ENCODE results near the gene TRPM3. TPM values are rescaled to one million over a fixed set of nuclear protein-coding genes. Genes with fewer than 3 reads are reported as not detected.
"Not testable (repeated sequence)": the region's sequence is repeated elsewhere in the genome, so short reads cannot be mapped to it uniquely, and the experiment has no call there.

TRPM3 gene
- total RNA-seq, 6 donors from 2014 or later = 0.10 to 1.0 (median 0.17) TPM; not detected in 1

DNA sequence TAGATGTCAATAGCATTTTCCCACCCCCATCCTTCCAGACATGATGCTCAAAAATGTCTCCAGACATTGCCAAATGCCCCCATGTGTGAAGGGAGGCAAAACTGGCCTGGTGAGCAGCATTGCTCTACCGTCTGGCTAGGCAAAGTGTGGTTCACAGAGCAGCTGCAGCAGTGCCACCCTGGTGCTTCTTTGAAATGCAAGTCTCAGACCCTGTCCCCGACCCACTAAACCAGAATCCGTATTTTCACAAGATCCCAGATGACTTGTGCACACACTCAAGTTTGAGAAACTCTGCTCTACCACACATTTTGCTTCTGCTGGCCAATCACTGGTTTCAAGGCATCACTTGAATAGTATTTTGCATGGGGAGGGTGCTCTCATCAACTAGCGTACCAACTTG lies 480.4 kb downstream of the TRPM3 start:
- Histone ChIP-seq H3K27me3 (no peaks in the 10 kb centered on the region), H3K36me3 (no peaks in the 10 kb centered on the region), H3K4me3 (no peak overlapping the region), H3K27ac (no peak overlapping the region), H3K4me1 (no peaks in the 10 kb centered on the region), H3K9me3 (no peaks in the 10 kb centered on the region)
- ATAC-seq (ENCODE audit: low FRiP score in 2 of 2) (no peak), DNase-seq (no peak)
- TF ChIP-seq POLR2AphosphoS5 (IDR thresholded peaks at IDR 0.05) (no peak), POLR2A (IDR thresholded peaks at IDR 0.05) (no peak), EP300 (IDR thresholded peaks at IDR 0.05) (no peak)
- TF ChIP-seq, protein P1, sequence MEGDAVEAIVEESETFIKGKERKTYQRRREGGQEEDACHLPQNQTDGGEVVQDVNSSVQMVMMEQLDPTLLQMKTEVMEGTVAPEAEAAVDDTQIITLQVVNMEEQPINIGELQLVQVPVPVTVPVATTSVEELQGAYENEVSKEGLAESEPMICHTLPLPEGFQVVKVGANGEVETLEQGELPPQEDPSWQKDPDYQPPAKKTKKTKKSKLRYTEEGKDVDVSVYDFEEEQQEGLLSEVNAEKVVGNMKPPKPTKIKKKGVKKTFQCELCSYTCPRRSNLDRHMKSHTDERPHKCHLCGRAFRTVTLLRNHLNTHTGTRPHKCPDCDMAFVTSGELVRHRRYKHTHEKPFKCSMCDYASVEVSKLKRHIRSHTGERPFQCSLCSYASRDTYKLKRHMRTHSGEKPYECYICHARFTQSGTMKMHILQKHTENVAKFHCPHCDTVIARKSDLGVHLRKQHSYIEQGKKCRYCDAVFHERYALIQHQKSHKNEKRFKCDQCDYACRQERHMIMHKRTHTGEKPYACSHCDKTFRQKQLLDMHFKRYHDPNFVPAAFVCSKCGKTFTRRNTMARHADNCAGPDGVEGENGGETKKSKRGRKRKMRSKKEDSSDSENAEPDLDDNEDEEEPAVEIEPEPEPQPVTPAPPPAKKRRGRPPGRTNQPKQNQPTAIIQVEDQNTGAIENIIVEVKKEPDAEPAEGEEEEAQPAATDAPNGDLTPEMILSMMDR (IDR thresholded peaks at IDR 0.05) = no peak
- 78 to 81% methylated on average over 4 of the region's 4 CpGs for WGBS, 2 donors

DNA sequence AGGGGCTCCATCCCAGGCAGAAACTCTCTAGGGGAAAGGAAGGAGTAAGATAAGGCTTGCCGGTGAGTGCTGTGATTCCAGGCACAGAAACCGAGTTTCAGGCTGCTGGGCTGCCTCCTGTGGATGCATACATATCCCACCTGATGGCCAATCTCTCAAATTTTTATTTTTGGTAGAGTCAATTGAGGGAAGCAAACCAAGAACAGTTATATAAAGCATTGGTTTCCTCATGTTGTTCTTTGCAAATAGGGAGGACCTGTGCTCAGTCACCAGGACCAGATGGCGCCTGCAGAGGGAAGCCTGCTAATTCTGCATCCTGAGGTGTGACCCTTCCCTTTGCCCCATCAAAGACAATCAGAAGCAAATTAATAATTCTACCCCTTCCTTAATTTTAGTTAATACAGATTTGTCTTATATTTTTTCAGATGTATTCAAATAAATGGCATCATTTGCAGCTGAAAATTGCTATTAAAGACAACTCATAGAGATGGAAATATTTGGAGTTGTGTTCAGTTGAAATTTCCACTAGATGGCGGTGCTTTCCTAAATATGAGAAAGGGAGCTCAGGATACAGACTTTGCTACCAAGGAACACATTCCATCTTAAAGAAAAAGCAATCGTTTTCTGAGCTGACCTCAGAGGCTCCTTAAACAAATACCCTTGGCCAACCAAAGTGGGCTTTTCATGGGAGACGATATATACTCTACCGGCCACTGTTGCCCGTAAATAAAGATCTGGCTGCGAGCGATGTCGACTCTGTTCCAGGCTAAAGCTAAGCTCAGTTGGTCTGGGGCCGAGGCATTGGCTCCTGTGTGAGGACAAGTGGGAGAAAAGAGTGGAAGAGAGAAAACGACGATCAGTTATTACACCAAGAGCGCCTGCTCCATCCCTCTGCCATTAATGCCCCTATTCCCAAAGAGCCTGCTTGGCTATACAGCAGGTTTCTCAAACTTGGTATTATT lies 481.3 kb downstream of the TRPM3 start:
- no peak for TF ChIP-seq EP300 (IDR thresholded peaks at IDR 0.05)
- TF ChIP-seq, protein P1 (IDR thresholded peaks at IDR 0.05) = peak; percentile 11 to 67 (median 54)

DNA sequence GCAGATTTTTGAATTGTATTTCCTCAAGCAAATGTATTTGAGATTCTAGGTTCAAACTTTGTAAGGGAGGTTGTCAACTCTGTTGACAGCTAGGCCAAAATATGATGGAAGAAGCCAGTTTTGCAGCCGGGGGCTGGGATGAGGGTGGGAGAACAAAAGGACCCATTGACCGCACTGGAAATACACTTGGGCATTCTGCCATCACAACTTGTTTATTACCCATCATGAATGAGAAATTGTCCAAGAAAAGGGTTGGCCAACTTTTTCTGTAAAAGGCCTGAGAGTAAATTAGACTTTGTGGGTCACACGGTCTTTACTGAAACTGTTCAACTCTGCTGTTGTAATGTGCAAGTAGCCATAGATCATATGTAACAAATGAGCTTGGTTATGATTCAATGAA lies 485.6 kb downstream of the TRPM3 start:
- Histone ChIP-seq H3K4me3 (no peak overlapping the region), H3K27ac (no peak overlapping the region), H3K9me3 (no peaks in the 10 kb centered on the region), H3K27me3 (no peaks in the 10 kb centered on the region), H3K4me1 (no peaks in the 10 kb centered on the region), H3K36me3 (no peaks in the 10 kb centered on the region)
- TF ChIP-seq EP300 (IDR thresholded peaks at IDR 0.05) = no peak
- no peak for ATAC-seq (ENCODE audit: low FRiP score in 2 of 2)
- no peak for DNase-seq
- WGBS, 2 donors = 72 to 90% methylated on average over 3 of the region's 3 CpGs

More for the DNA sequence above, 481.3 kb downstream of the TRPM3 start:
- Histone ChIP-seq H3K4me1 (no peaks in the 10 kb centered on the region), H3K9me3 (no peaks in the 10 kb centered on the region), H3K36me3 (no peaks in the 10 kb centered on the region), H3K27ac (no peak overlapping the region), H3K4me3 (no peak overlapping the region), H3K27me3 (no peaks in the 10 kb centered on the region)
- WGBS, 2 donors = 51 to 54% methylated on average over 15 of the region's 15 CpGs
- ATAC-seq (ENCODE audit: low FRiP score in 2 of 2) (peak in 1 of 2 donors; percentile 81), DNase-seq (no peak)

DNA sequence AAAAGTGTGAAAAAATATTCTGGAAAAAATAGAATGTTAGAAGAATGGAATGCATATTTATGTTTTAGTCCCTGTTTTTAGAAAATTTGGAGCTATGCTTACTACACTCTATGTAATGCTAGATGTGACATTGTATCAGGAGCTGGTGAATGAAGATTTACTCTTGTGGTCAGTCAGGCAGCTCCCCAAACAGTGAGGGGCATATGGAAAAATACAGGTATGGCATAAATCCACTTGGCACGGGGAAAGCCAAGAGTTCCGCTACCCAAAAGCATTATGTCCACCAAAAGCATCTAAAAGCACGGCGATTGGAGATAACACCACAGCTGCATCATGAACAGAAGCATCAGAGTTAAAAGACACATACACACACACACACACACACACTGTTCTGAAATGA lies 486.7 kb downstream of the TRPM3 start:
- Histone ChIP-seq H3K4me1 (no peaks in the 10 kb centered on the region), H3K27me3 (no peaks in the 10 kb centered on the region), H3K4me3 (no peak overlapping the region), H3K9me3 (no peaks in the 10 kb centered on the region), H3K36me3 (no peaks in the 10 kb centered on the region), H3K27ac (no peak overlapping the region)
- DNase-seq (no peak), ATAC-seq (ENCODE audit: low FRiP score in 2 of 2) (no peak)
- 91 to 96% methylated on average over 4 of the region's 4 CpGs for WGBS, 2 donors
- no peak for TF ChIP-seq POLR2A (IDR thresholded peaks at IDR 0.05)
- no peak for TF ChIP-seq POLR2AphosphoS5 (IDR thresholded peaks at IDR 0.05)
- no peak for TF ChIP-seq EP300 (IDR thresholded peaks at IDR 0.05)
- TF ChIP-seq, protein P1 (IDR thresholded peaks at IDR 0.05) = no peak

DNA sequence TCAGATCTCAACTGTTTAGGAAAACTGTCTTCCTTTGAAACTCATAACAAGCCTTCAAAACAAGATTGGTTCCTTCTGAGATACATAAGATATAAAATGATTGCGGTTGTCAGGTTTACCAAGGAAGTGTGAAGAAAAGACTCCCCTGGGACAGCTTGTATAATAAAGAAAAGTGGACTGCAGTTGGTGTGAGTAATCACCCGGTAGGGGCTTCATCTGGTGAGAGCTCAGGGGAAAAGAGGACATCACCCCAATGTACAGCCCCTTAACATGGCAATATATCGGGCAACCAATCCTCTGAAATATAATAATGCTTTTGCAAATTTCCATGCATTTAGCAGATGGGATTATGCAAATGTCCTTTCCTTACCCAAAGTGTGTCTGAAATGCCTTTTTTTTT lies 490.4 kb downstream of the TRPM3 start:
- Histone ChIP-seq H3K36me3 (no peaks in the 10 kb centered on the region), H3K4me1 (no peaks in the 10 kb centered on the region), H3K4me3 (no peak overlapping the region), H3K27me3 (no peaks in the 10 kb centered on the region), H3K27ac (no peak overlapping the region), H3K9me3 (no peaks in the 10 kb centered on the region)
- WGBS, 2 donors = 77 to 92% methylated on average over 3 of the region's 3 CpGs
- ATAC-seq (ENCODE audit: low FRiP score in 2 of 2) = no peak
- no peak for DNase-seq
- no peak for TF ChIP-seq POLR2A (IDR thresholded peaks at IDR 0.05)
- no peak for TF ChIP-seq EP300 (IDR thresholded peaks at IDR 0.05)
- TF ChIP-seq, protein P1 (IDR thresholded peaks at IDR 0.05) = no peak
- TF ChIP-seq POLR2AphosphoS5 (IDR thresholded peaks at IDR 0.05) = no peak

DNA sequence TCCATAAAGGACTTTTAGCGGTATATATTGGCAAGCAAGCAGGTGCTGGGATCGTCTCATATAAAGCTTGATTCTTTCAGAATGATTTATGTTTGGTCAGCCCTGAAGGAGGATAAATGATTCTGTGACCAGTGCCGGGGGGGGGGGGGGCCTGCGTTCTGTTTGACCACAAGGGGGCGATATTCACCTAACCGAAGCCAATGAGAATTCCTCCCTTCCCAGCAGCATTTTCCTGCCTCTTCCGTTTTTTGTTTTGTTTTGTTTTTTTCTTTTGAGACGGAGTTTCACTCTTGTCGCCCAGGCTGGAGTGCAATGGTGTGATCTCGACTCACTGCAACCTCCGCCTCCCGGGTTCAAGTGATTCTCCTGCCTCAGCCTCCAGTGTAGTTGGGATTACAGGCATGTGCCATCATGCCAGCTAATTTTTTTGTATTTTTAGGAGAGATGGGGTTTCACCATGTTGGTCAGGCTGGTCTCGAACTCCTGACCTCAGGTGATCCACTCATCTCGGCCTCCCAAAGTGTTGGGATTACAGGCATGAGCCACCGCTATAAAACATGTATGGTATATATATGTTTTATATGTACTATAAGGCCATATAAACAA lies 492.2 kb downstream of the TRPM3 start:
- ATAC-seq (ENCODE audit: low FRiP score in 2 of 2); H3K36me3 ChIP-seq; H3K4me1 ChIP-seq; H3K4me3 ChIP-seq; H3K27me3 ChIP-seq; DNase-seq; H3K27ac ChIP-seq; H3K9me3 ChIP-seq: not testable (repeated sequence)
- WGBS, 2 donors = 64 to 66% methylated on average over 15 of the region's 15 CpGs
